Aorta (tissue), 5 donors: Measurements from ENCODE around the gene LDLRAD4. TPM values are rescaled to one million over a fixed set of nuclear protein-coding genes. Genes with fewer than 3 reads are reported as not detected.

Experiments used
- ATAC-seq: fragments of 200-7000 bp; cut with Tn5 transposase; one replicate; pipeline ENCODE4 v1.9.1; 2022; ENCODE audit warnings: moderate library complexity; ENCODE audit not compliant: low FRiP score
- DNase-seq, 2 donors: peaks; one replicate each; pipeline ENCODE4 v3.0.0-alpha.2; 2020
- H3K27ac ChIP-seq, 2 donors: one replicate each; pipeline ENCODE4 v1.5.1; 2013; ENCODE audit warnings: low read length in 2 of 2, mild to moderate bottlenecking in 2 of 2, moderate library complexity in 2 of 2, control low read depth in 1 of 2, inconsistent platforms in 1 of 2, low read depth in 1 of 2
- H3K27me3 ChIP-seq, 2 donors: one replicate each; pipeline ENCODE4 v1.6.1; 2013; ENCODE audit warnings: control low read depth in 1 of 2, low read length in 1 of 2, mild to moderate bottlenecking in 1 of 2, moderate library complexity in 1 of 2; ENCODE audit not compliant: insufficient read depth in 2 of 2, control insufficient read depth in 1 of 2
- H3K36me3 ChIP-seq, 2 donors: one replicate each; pipeline ENCODE4 v1.6.1; 2013; ENCODE audit warnings: control low read depth in 1 of 2, low read length in 1 of 2, mild to moderate bottlenecking in 1 of 2; ENCODE audit not compliant: insufficient read depth in 2 of 2, control insufficient read depth in 1 of 2
- H3K4me1 ChIP-seq, 2 donors: one replicate each; pipeline ENCODE4 v1.6.1; 2013; ENCODE audit warnings: low read length in 2 of 2, control low read depth in 1 of 2, mild to moderate bottlenecking in 1 of 2, moderate library complexity in 1 of 2; ENCODE audit not compliant: insufficient read depth in 2 of 2, control insufficient read depth in 1 of 2
- H3K4me3 ChIP-seq, 2 donors: one replicate each; pipeline ENCODE4 v1.5.1; 2013; ENCODE audit warnings: low read length in 2 of 2, control low read depth in 1 of 2, mild to moderate bottlenecking in 1 of 2
- H3K9me3 ChIP-seq: one replicate; pipeline ENCODE4 v1.6.1; 2013; ENCODE audit warnings: mild to moderate bottlenecking, low read length; ENCODE audit not compliant: control insufficient read depth
- WGBS, 2 donors: extraction: QIAGEN DNeasy Blood & Tissue Kit; methylation state at CpG; one replicate each; pipeline ENCODE4 v1.1.7; 2013; 5-methylcytosine and 5-hydroxymethylcytosine counted together
- intact Hi-C, 2 donors: fragments of 100-400 bp; cut with DNase I; formaldehyde crosslinking; loops; one replicate each; pipeline versions ENCODE4 v1.14.2 to v1.15.0; 2022
- polyA plus RNA-seq, 2 donors: library from polyadenylated mRNA; stranded (reverse); fragments of 200-250 nt; gene quantifications; one replicate each; pipeline ENCODE4 v1.2.3, GENCODE V29; 2013
- total RNA-seq, 2 donors: library from RNA; stranded (reverse); fragmentation: NEBNext Ultra II Directional; extraction: Animal tissue kit (Norgen Biotek cat#: 25700); gene quantifications; one replicate each; pipeline ENCODE4 v1.2.1, GENCODE V29; 2021
- donor health status: healthy with polysubstance abuse.
- donor health status: Bipolar disorder and iron deficiency.
- donor health status: DM: no; HTN: no; CAD: no.
- donor health status: DM: no; HTN: no; CAD: no.
- donor health status: DM: yes; HTN: yes; CAD: no.

Gene LDLRAD4
- total and polyA plus RNA-seq, 4 donors = 7.0 to 112 (median 36.9) TPM

DNA sequence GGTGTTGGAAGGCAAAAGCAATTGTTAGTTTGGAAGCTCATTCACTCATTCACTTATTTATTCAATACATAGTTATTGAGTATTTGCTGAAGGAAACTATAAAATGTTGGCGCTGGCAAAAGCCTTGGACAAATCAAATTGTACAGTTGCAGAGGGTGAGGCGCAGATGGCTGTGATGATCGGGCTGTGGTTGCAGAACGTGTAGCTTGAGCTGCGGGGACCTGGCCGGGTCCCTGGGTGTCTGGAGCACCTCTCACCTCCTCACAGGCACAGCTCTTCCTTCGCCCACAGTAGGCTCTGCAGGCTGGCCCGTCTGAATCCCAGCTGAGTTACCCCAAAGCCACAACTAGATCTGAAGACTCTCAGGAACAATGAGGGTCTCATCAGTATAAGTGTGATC is 72.7 kb downstream of the LDLRAD4 start:
- Histone ChIP-seq H3K4me3 (no peak overlapping the region), H3K27me3 (no peaks in the 10 kb centered on the region), H3K27ac (no peak overlapping the region), H3K4me1 (no peaks in the 10 kb centered on the region), H3K9me3 (no peaks in the 10 kb centered on the region), H3K36me3 (no peaks in the 10 kb centered on the region)
- intact Hi-C loops = no loop called here
- ATAC-seq (no peak), DNase-seq (no peak)
- 94 to 95% methylated on average over 8 of the region's 8 CpGs for WGBS, 2 donors

DNA sequence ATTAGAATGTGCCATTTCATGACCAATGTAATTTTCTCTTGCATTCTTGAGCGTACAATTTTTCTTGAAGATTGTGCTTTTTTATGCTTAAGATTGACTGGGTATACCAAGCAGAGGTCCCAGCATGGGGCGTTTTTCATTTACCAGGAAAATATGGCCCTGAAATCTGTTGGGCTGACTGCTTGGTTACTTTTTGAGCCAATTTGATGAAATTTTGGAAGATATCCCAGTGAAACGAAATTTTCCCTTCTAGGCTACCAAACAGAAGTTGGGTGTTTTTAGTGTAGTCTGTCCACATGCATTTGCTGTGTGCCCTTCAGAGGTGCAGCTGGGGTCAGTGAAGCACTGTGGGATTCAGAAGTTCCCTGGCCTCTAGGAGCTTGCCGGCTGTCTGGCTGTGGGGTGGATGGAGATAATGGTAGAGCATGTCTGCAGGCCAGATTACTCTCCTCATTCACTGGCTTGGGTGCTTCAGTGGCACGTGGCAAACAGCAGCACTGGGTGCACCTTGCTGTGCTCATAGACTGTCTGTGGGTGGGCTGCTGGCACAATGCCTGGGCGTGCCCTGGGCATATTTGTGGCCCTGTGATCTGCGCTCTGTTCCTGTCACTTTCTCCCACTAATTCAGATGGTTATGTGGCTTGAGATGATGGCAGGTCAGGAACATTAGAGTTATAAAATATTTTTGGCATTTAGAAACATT is 73.3 kb downstream of the LDLRAD4 start:
- H3K9me3 ChIP-seq = no peaks in the 10 kb centered on the region
- intact Hi-C loops = no loop called here
- no peak for DNase-seq
- ATAC-seq = no peak
- H3K27ac ChIP-seq = no peak overlapping the region
- no peaks in the 10 kb centered on the region for H3K36me3 ChIP-seq
- no peaks in the 10 kb centered on the region for H3K4me1 ChIP-seq
- no peaks in the 10 kb centered on the region for H3K27me3 ChIP-seq
- no peak overlapping the region for H3K4me3 ChIP-seq
- 67 to 70% methylated on average over 7 of the region's 7 CpGs for WGBS, 2 donors

DNA sequence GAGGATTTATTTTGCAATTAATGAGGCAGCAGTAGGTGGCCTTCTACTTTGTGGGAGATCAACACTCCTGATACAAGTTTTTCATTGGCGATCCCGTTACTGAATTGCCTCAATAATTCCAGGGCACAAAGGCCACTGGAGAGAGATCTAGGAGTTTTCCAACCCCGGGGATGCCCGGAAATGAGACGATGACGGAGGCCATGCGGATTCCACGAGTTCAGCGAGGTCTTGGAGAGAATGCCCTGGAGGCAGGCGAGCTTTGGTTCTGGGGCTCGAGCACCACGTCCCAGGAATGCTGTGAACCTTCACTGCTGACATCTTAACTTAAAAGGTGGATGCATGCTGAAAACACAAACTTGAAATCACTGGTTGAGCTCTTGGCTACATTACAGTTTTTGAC is 74.2 kb downstream of the LDLRAD4 start:
- no peak for DNase-seq

DNA sequence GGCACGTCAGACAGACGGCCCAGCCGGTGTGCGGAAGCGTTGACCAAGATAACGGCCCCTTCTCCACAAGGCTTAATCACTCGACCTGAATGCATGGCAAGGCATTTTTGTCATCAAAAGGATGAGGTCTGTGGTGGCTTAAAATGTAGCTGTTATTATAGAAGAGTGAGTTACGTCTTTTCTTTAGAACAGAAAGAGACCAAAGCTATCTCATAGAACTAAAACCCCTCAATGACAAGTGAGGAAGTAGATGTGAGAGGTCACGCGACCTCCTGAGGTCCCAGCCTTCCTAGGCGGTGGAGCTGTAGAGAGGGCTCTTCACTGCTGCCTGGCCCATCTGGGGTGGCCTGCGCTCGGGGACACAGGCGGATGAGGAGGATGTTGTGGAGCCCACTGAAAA is 75.7 kb downstream of the LDLRAD4 start:
- H3K27ac ChIP-seq = no peak overlapping the region
- intact Hi-C loops = no loop called here
- H3K36me3 ChIP-seq = no peaks in the 10 kb centered on the region
- WGBS, 2 donors = 92% methylated on average over 14 of the region's 14 CpGs
- no peaks in the 10 kb centered on the region for H3K9me3 ChIP-seq
- no peaks in the 10 kb centered on the region for H3K27me3 ChIP-seq
- H3K4me1 ChIP-seq = no peaks in the 10 kb centered on the region
- DNase-seq (no peak), ATAC-seq (no peak)
- no peak overlapping the region for H3K4me3 ChIP-seq

More for the DNA sequence above, 74.2 kb downstream of the LDLRAD4 start:
- intact Hi-C loops = no loop called here
- no peaks in the 10 kb centered on the region for H3K36me3 ChIP-seq
- 91 to 93% methylated on average over 12 of the region's 12 CpGs for WGBS, 2 donors
- H3K27me3 ChIP-seq = no peaks in the 10 kb centered on the region
- H3K4me1 ChIP-seq = no peaks in the 10 kb centered on the region
- no peak overlapping the region for H3K27ac ChIP-seq
- H3K9me3 ChIP-seq = no peaks in the 10 kb centered on the region
- no peak overlapping the region for H3K4me3 ChIP-seq
- ATAC-seq = no peak

DNA sequence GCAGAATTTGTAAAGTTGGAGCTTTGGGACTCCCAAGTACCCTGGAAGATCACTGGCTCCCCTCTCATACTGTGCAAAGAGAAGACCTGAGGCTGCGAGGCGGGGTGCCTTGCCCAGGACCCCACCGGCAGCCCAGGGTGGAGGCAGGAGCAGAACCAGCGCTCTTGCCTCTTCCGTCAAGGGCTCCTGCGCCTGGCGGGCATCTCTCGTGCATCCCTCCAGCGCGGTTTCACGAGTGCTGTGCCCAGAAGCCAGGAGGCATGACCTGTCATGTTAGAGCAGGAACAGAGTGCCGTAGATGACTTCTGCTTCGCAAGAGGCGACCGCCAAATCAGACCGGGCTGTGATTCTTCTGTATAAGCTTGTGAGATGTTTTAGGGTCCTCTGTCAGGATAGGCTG is 77.3 kb downstream of the LDLRAD4 start:
- intact Hi-C loops = no loop called here
- Histone ChIP-seq H3K9me3 (no peaks in the 10 kb centered on the region), H3K27ac (no peak overlapping the region), H3K27me3 (no peaks in the 10 kb centered on the region), H3K36me3 (no peaks in the 10 kb centered on the region), H3K4me3 (no peak overlapping the region), H3K4me1 (no peaks in the 10 kb centered on the region)
- 90 to 92% methylated on average over 16 of the region's 16 CpGs for WGBS, 2 donors
- DNase-seq = no peak
- ATAC-seq = no peak

DNA sequence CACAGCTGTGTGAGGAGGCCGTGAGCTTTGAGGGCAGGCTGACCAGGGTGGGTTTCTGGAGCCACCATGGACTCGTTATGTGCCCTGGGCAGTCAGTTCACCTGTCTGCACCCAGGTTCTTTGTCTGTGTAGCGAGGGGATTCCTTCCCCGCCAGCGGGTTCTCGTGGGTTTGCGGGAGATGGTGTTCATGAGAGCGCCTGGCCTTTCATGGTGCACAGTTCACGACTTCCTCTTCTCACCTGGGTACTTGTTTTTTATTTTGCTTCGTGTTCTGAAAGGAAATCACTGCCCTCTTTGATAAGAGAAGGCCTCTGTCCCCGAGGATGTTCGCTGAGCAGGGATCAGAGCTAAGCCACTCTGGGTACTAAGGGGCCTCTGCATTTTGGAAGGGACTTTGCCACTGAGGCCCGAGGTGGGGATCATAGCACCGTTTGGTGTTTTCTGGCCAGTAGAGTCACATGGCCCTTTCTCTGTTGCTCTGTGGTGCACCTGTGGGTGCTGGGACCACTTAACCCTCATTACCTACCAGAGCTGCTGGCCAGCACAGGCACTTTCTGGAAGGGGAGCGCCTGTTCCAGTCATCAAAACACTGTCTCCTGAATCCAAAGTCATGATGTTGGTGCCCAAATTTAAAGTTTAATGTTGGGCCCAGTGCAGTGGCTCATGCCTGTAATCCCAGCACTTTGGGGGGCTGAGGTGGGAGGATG is 78.5 kb downstream of the LDLRAD4 start:
- H3K36me3 ChIP-seq = no peaks in the 10 kb centered on the region
- H3K9me3 ChIP-seq = no peaks in the 10 kb centered on the region
- intact Hi-C loops = no loop called here
- no peak overlapping the region for H3K27ac ChIP-seq
- no peaks in the 10 kb centered on the region for H3K27me3 ChIP-seq
- DNase-seq (no peak), ATAC-seq (no peak)
- H3K4me3 ChIP-seq = no peak overlapping the region
- H3K4me1 ChIP-seq = peaks cover 0 to 4% of the 10 kb centered on the region in 2 donors
- 90 to 93% methylated on average over 15 of the region's 15 CpGs for WGBS, 2 donors

DNA sequence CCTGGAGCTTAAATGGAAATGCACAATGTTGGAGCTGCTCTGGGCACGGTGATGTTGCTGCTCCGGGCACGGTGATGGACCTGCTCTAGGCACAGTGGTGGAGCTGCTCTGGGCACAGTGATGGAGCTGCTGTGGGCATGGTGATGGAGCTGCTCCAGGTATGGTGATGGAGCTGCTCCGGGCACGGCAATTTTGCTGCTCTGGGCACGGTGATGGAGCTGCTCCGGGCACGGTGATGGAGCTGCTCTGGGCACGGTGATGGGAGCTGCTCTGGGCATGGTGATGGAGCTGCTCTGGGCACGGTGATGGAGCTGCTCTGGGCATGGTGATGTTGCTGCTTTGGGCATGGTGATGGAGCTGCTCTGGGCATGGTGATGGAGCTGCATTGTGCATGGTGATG is 79.7 kb downstream of the LDLRAD4 start:
- Histone ChIP-seq H3K4me1 (peaks cover 0 to 4% of the 10 kb centered on the region in 2 donors), H3K27me3 (no peaks in the 10 kb centered on the region), H3K9me3 (no peaks in the 10 kb centered on the region), H3K4me3 (no peak overlapping the region), H3K36me3 (no peaks in the 10 kb centered on the region), H3K27ac (no peak overlapping the region)
- WGBS, 2 donors = 96 to 97% methylated on average over 10 of the region's 10 CpGs
- DNase-seq (no peak), ATAC-seq (no peak)
- intact Hi-C loops = no loop called here

DNA sequence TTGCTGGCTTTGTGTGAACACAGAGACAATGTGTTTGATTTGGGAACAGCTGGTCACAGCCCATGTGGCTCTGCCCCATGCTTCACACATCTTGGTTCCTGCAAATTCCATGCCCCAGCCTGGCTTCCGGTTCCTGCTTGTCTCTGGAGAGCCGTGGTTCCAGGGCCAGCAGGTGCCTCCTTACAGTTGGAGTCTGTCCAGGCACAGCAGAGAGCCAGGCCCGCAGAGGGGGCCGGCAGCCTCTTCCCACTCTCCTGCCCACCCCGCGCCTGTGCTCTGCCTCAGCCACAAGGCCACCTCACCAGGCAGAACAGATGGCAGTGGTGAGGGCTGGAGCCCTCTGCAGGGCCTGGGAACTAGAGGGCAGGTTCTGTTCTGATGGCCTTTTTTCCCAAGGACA is 81.5 kb downstream of the LDLRAD4 start:
- ATAC-seq = no peak
- H3K4me1 ChIP-seq = peaks cover 0 to 4% of the 10 kb centered on the region in 2 donors
- no peaks in the 10 kb centered on the region for H3K27me3 ChIP-seq
- H3K27ac ChIP-seq = no peak overlapping the region
- no peak for DNase-seq
- intact Hi-C loops = no loop called here
- H3K9me3 ChIP-seq = no peaks in the 10 kb centered on the region
- 36 to 38% methylated on average over 6 of the region's 6 CpGs for WGBS, 2 donors
- no peaks in the 10 kb centered on the region for H3K36me3 ChIP-seq
- no peak overlapping the region for H3K4me3 ChIP-seq

DNA sequence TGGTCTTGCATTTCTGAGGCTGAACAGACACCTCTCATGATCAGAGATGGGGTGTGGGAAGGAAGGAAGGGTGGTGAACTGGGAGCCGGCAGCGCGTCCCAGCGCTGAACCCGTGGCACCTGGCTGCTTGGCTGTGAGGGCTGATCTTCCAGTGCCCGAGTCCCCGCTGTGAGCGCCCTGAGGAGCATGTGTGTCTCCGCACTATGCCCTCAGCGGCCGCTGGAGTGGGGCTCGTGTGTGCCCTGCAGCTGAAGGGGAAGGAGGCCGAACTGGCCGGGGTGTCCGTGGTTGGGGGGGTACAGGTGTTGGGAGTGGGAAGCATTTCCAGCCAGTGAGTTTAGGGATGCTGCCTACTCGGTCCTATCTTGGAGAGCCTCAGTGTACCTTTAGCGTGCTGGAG is 82.2 kb downstream of the LDLRAD4 start:
- H3K36me3 ChIP-seq = no peaks in the 10 kb centered on the region
- 90 to 94% methylated on average over 15 to 17 of the region's 17 CpGs for WGBS, 2 donors
- no peak for DNase-seq
- peaks cover 0 to 4% of the 10 kb centered on the region in 2 donors for H3K4me1 ChIP-seq
- H3K27ac ChIP-seq = no peak overlapping the region
- no peaks in the 10 kb centered on the region for H3K9me3 ChIP-seq
- H3K27me3 ChIP-seq = no peaks in the 10 kb centered on the region
- no peak overlapping the region for H3K4me3 ChIP-seq
- no peak for ATAC-seq
- intact Hi-C loops = no loop called here
